Psoas muscle (tissue), 8 donors: ENCODE measurements around the gene SP5. TPM values are rescaled to one million over a fixed set of nuclear protein-coding genes. Genes with fewer than 3 reads are reported as not detected.

Experiments used
- ATAC-seq, 4 donors: fragments of 200-7000 bp; cut with Tn5 transposase; one replicate each; pipeline ENCODE4 v1.9.1; 2020; ENCODE audit warnings: moderate library complexity in 3 of 4, mild to moderate bottlenecking in 2 of 4
- DNase-seq, 2 donors: peaks; one replicate each; pipeline ENCODE4 v3.0.0-alpha.2; 2020
- H3K27ac ChIP-seq: fragments of 200-600 bp; one replicate; pipeline ENCODE4 v1.8.0; 2022
- H3K27me3 ChIP-seq, 3 donors: fragments of 200-600 bp in 1 of 3; one replicate each; pipeline versions ENCODE4 v1.6.1 to v1.8.0; 2013 to 2022; ENCODE audit warnings: low read length in 2 of 3, mild to moderate bottlenecking in 2 of 3, moderate library complexity in 1 of 3; ENCODE audit not compliant: insufficient read depth in 3 of 3
- H3K36me3 ChIP-seq, 2 donors: fragments of 200-600 bp in 1 of 2; one replicate each; pipeline versions ENCODE4 v1.6.1 to v1.8.0; 2013 to 2022; ENCODE audit warnings: low read depth in 1 of 2, mild to moderate bottlenecking in 1 of 2, moderate library complexity in 1 of 2; ENCODE audit not compliant: insufficient read depth in 1 of 2
- H3K4me1 ChIP-seq: fragments of 200-600 bp; one replicate; pipeline ENCODE4 v1.8.0; 2022
- H3K4me3 ChIP-seq: fragments of 200-600 bp; one replicate; pipeline ENCODE4 v1.8.0; 2022; ENCODE audit warnings: mild to moderate bottlenecking
- H3K9me3 ChIP-seq: fragments of 200-600 bp; one replicate; pipeline ENCODE4 v1.8.0; 2022
- WGBS, 3 donors: extraction: QIAGEN DNeasy Blood & Tissue Kit; methylation state at CpG; one replicate each; pipeline versions ENCODE4 v1.1.6 to v1.1.7; 2013; 5-methylcytosine and 5-hydroxymethylcytosine counted together
- intact Hi-C, 2 donors: fragments of 100-400 bp; cut with DNase I; formaldehyde crosslinking; loops; one replicate each; pipeline versions ENCODE4 v1.11.0 to v1.14.2; 2022
- polyA plus RNA-seq, 3 donors: library from polyadenylated mRNA; stranded (reverse); fragments of 200-250 nt; gene quantifications; one replicate each; pipeline ENCODE4 v1.2.3, GENCODE V29; 2013
- total RNA-seq, 4 donors: library from RNA; stranded (reverse); fragmentation: NEBNext Ultra II Directional in 2 of 4; extraction: Animal tissue kit (Norgen Biotek cat#: 25700) in 2 of 4; gene quantifications; one replicate each; pipeline versions ENCODE4 v1.2.1 to v1.2.4, GENCODE V29; 2021 to 2023
- TF ChIP-seq, protein P1 (sequence below): fragments of 200-600 bp; IDR thresholded peaks from one replicate; pipeline ENCODE4 v1.8.0; 2022; ENCODE audit warnings: antibody characterized with exemption
- donor health status: healthy with polysubstance abuse.
- donor health status: DM: no; HTN: no; CAD: no; lungs with moderate emphysema.
- donor health status: Bipolar disorder and iron deficiency.
- donor health status: healthy.
- donor health status: DM: yes; HTN: yes; CAD: no.
- donor health status: DM: no; HTN: no; CAD: no.
- donor health status: DM: no; HTN: no; CAD: no.
- donor health status: DM: yes; HTN: yes; CAD: no.

The SP5 gene
- total and polyA plus RNA-seq, 7 donors = 0.07 to 1.0 (median 0.12) TPM; not detected in 1

DNA sequence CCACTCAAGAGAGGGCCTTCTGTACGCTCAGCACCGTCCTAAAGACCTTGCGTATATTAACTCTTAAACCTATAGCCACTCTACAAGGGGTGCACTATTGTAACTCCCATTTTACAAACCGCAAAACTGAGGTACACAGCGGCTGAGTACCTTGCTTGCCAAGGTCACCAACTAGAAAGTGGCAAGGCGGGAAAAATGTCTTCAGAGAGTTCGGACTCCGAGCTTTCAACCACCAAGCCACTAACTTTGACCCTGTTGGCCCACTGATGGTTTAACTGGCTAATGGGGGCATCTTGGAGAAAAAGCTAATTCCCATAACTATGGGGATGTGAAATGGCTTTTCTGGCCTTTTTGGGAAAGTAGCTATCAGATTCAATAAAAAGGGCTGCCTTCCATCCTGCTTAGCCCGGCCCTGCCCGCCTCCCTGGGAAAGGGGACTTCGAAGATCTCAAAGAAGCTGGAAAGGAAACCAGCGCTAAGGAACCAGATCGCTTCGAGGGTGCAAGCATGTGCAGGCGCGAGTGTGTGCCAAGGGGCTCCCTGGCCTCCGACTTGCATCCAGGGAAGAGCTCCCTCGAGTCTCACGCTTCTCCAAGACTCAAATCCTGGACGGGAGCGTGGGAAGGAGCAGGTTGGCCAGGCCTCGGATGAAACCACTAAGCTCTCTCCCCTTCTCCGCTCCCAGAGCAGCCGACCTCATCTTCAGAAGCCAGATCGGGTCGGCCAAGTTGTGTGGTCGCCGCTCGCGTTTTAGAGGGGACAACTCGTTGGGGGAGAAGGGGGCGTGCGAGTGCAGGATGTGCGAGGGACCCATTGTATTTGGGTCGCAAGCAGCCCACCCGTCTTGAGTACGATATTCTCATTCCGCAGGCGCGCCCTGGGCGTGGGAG, 2.2 kb upstream of the SP5 start:
- Histone ChIP-seq H3K9me3 (no peaks in the 10 kb centered on the region), H3K36me3 (no peaks in the 10 kb centered on the region), H3K27me3 (peaks cover 0 to 96% (median 28%) of the 10 kb centered on the region in 3 donors), H3K27ac (no peak overlapping the region), H3K4me3 (no peak overlapping the region), H3K4me1 (peaks cover 5% of the 10 kb centered on the region)
- WGBS, 3 donors = 48 to 58% (median 53%) methylated on average over 41 of the region's 41 CpGs
- TF ChIP-seq, protein P1, sequence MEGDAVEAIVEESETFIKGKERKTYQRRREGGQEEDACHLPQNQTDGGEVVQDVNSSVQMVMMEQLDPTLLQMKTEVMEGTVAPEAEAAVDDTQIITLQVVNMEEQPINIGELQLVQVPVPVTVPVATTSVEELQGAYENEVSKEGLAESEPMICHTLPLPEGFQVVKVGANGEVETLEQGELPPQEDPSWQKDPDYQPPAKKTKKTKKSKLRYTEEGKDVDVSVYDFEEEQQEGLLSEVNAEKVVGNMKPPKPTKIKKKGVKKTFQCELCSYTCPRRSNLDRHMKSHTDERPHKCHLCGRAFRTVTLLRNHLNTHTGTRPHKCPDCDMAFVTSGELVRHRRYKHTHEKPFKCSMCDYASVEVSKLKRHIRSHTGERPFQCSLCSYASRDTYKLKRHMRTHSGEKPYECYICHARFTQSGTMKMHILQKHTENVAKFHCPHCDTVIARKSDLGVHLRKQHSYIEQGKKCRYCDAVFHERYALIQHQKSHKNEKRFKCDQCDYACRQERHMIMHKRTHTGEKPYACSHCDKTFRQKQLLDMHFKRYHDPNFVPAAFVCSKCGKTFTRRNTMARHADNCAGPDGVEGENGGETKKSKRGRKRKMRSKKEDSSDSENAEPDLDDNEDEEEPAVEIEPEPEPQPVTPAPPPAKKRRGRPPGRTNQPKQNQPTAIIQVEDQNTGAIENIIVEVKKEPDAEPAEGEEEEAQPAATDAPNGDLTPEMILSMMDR = no peak
- ATAC-seq (no peak), DNase-seq (no peak)
- intact Hi-C loops = no loop called here

DNA sequence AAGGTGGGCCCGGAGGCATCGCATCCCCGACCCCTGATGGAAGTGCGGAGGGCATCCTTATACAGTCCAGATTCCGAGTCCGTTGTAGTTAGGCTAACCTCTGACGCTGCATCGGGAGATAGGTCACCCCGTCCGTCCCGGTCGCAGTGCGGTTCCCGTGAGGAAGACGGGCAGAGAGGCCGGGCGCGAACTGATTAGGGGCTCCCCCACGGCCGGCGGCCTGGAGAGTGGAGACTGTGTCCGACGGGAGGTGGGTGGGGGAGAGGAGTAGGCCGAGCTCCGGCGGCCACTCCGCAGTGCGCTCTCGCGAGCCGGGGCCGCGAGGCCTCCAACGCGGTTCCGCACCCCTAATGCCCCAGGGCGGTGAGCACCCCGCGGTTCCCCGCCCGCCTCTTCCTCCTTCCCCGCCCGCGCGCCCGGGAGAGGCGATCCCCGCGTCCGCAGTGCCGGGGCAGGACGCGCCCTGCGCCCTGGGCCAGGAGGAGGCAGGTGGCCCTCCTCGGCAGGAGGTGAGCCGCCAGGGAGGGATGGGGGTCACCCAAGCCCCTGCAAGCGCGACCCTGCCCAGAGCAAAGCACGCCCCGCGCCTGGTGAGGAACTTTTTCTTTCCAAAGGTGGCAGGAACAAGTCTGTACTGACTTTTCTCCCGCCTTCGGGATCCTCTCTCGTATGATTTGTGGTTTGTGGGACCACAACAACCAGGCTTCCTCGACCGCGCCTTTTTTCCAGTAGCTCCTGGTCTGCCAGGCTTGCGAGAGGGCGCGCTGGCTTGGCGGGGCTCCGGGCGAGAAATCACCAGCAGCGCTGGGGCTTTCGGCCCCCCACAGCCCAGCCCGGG, 1.4 kb upstream of the SP5 start:
- H3K4me3 ChIP-seq = peak overlapping the region; percentile 69
- peaks cover 5% of the 10 kb centered on the region for H3K4me1 ChIP-seq
- 12 to 35% (median 21%) methylated on average over 60 to 76 of the region's 76 CpGs for WGBS, 3 donors
- H3K27me3 ChIP-seq = peaks cover 0 to 96% (median 32%) of the 10 kb centered on the region in 3 donors
- H3K9me3 ChIP-seq = no peaks in the 10 kb centered on the region
- no peak for ATAC-seq
- no peak overlapping the region for H3K27ac ChIP-seq
- intact Hi-C loops = no loop called here
- TF ChIP-seq, protein P1 = no peak
- peak in 1 of 2 donors; percentile 18 for DNase-seq
- no peaks in the 10 kb centered on the region for H3K36me3 ChIP-seq

DNA sequence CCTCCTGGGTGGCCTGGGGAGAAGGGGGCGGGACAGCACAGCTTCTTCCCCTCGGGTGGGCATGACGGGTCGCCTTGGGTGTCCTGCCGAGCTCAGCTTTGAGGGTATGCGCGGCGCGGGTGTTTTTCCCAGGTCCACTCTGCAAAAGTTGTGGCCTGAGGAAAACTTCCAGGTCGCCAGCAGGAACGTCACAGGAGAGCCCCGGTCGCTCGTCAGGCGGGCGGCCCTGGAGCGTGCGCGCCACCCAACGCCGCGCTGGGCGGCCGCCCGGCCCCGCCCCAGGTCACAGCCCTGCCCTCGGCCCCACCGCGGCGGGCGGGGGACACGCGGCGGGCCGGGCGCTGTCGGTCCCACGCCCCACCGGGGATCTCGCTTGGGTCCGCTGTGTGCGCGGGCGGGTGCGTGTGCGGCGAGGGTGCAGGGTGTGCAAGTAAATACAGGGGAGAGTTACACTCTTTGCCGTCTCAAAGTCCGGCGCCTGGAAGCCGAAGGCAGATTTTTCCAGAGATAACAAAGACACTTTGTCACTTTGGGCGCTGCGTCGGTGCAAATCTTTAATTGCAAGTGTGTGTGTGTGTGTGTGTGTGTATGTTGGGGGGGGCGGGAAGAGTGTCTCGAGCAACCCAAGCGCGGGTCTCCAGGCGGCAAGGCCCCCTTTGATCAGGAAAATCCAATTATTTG, 616 bp upstream of the SP5 start:
- WGBS, 3 donors = 0 to 1% (median 1%) methylated on average over 50 to 59 of the region's 59 CpGs
- no peaks in the 10 kb centered on the region for H3K9me3 ChIP-seq
- peak in 3 of 4 donors; percentile 58 to 76 (median 71) for ATAC-seq
- H3K4me1 ChIP-seq = peaks cover 5% of the 10 kb centered on the region
- no peak overlapping the region for H3K27ac ChIP-seq
- H3K4me3 ChIP-seq = peak overlapping the region; percentile 69
- H3K27me3 ChIP-seq = peaks cover 0 to 96% (median 32%) of the 10 kb centered on the region in 3 donors
- peak; percentile 25 to 58 for DNase-seq
- intact Hi-C loops = loop anchor here in 1 of 2 donors (5.0 kb wide), 1 partner anchor 227 kb away; no protein-coding TSS in a partner anchor
- TF ChIP-seq, protein P1 = no peak
- H3K36me3 ChIP-seq = no peaks in the 10 kb centered on the region

DNA sequence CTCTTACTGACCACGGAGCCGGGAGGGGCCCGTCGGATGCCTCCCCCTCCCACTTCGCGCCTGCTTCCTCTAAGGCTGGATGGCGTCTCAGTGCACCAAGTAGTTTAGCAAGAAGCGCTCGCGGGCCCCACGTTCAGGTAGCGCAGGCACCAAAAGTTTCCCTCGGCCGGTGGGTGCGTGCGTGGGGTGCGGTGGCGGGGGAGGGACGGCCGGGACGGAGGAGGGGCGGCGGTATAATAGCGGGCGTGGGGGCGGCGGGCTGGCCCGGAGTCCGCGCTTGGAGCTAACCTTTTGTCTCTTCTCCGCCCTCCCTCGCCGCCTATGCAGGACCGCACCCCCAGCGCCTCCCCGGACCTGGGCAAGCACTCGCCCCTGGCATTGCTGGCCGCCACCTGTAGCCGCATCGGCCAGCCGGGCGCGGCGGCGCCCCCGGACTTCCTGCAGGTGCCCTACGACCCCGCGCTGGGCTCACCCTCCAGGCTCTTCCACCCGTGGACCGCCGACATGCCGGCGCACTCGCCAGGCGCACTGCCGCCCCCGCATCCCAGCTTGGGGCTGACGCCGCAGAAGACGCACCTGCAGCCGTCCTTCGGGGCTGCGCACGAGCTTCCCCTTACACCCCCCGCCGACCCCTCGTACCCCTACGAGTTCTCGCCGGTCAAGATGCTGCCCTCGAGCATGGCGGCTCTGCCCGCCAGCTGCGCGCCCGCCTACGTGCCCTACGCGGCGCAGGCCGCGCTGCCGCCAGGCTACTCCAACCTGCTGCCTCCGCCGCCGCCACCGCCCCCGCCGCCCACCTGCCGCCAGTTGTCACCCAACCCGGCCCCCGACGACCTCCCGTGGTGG, 1.0 kb downstream of the SP5 start:
- intact Hi-C loops = loop anchor here in 1 of 2 donors (5.0 kb wide), 1 partner anchor 229 kb away; no protein-coding TSS in a partner anchor
- Histone ChIP-seq H3K4me3 (peak overlapping the region; percentile 69), H3K27me3 (peaks cover 0 to 92% (median 32%) of the 10 kb centered on the region in 3 donors), H3K27ac (no peak overlapping the region), H3K36me3 (no peaks in the 10 kb centered on the region), H3K9me3 (no peaks in the 10 kb centered on the region), H3K4me1 (peaks cover 5% of the 10 kb centered on the region)
- TF ChIP-seq, protein P1 = no peak
- 2 to 7% (median 3%) methylated on average over 50 to 95 of the region's 95 CpGs for WGBS, 3 donors
- peak in 1 of 4 donors; percentile 5 for ATAC-seq
- DNase-seq = no peak
